ENCODE results near the gene MLLT11.
"Not testable (repeated sequence)": the region's sequence is repeated elsewhere in the genome, so short reads cannot be mapped to it uniquely, and the experiment has no call there.

DNA sequence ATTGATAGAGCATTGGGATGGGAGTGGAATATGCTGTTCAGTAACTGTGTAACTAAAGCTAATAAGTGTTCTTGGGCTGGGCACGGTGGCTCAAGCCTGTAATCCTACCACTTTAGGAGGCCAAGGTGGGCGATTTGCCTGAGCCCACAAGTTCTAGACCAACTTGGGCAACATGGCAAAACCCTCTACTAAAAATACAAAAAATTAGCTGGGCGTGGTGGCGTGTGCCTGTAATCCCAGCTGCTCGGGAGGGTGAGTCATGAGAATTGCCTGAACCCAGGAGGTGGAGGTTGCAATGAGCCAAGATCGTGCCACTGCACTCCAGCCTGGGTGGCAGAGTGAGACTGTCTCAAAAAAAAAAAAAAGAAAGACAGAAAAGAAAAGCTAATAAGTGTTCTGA is 37.2 kb downstream of the MLLT11 start:
- TF ChIP-seq, protein P1, sequence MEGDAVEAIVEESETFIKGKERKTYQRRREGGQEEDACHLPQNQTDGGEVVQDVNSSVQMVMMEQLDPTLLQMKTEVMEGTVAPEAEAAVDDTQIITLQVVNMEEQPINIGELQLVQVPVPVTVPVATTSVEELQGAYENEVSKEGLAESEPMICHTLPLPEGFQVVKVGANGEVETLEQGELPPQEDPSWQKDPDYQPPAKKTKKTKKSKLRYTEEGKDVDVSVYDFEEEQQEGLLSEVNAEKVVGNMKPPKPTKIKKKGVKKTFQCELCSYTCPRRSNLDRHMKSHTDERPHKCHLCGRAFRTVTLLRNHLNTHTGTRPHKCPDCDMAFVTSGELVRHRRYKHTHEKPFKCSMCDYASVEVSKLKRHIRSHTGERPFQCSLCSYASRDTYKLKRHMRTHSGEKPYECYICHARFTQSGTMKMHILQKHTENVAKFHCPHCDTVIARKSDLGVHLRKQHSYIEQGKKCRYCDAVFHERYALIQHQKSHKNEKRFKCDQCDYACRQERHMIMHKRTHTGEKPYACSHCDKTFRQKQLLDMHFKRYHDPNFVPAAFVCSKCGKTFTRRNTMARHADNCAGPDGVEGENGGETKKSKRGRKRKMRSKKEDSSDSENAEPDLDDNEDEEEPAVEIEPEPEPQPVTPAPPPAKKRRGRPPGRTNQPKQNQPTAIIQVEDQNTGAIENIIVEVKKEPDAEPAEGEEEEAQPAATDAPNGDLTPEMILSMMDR (IDR thresholded peaks at IDR 0.05) = not testable (repeated sequence)
- TF ChIP-seq POLR2A, POLR2AphosphoS5 (IDR thresholded peaks at IDR 0.05): not testable (repeated sequence)

Data from upper lobe of left lung (tissue), 4 donors.